ENCODE measurements around the gene SINHCAF.

DNA sequence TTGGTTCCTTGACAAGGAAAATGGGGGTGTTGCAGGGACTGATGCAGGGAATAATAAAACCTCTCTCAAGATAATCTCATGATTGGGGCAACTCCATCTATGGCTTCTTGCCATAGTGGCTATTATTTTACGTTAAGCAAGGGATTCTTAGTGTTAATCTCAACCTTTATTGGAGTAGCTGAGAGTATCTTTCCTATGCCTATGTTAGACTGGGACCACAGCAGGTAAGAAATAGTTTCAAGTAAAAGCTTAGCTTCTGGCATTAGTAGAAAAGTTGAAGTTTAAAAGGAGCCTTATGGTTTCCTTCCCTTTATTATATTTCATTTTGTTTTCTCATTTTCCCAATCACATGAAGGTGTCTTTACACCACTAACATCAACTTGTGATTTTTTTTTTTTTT is 16.7 kb downstream of the SINHCAF start:
- TF ChIP-seq, protein P1, sequence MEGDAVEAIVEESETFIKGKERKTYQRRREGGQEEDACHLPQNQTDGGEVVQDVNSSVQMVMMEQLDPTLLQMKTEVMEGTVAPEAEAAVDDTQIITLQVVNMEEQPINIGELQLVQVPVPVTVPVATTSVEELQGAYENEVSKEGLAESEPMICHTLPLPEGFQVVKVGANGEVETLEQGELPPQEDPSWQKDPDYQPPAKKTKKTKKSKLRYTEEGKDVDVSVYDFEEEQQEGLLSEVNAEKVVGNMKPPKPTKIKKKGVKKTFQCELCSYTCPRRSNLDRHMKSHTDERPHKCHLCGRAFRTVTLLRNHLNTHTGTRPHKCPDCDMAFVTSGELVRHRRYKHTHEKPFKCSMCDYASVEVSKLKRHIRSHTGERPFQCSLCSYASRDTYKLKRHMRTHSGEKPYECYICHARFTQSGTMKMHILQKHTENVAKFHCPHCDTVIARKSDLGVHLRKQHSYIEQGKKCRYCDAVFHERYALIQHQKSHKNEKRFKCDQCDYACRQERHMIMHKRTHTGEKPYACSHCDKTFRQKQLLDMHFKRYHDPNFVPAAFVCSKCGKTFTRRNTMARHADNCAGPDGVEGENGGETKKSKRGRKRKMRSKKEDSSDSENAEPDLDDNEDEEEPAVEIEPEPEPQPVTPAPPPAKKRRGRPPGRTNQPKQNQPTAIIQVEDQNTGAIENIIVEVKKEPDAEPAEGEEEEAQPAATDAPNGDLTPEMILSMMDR (IDR thresholded peaks at IDR 0.05) = no peak
- TF ChIP-seq ZFX (IDR thresholded peaks at IDR 0.05; ENCODE audit: borderline replicate concordance) = no peak
